Endodermal cell (in vitro differentiated cells): ENCODE results near the gene GGA1. TPM values are rescaled to one million over a fixed set of nuclear protein-coding genes. Genes with fewer than 3 reads are reported as not detected.

Source experiments
- DNase-seq: peaks from one replicate; pipeline ENCODE4 v3.0.0-alpha.2; 2017
- H3K27ac ChIP-seq: 2 replicates; pipeline ENCODE4 v1.5.1; 2013; ENCODE audit warnings: mild to moderate bottlenecking, low read depth, low read length, moderate library complexity
- H3K27me3 ChIP-seq: 2 replicates; pipeline ENCODE4 v1.6.1; 2013; ENCODE audit warnings: mild to moderate bottlenecking, low read length, moderate library complexity; ENCODE audit not compliant: insufficient read depth, control insufficient read depth, poor library complexity, severe bottlenecking
- H3K36me3 ChIP-seq: 2 replicates; pipeline ENCODE4 v1.7.0; 2013; ENCODE audit warnings: mild to moderate bottlenecking, low read length, moderate library complexity; ENCODE audit not compliant: control insufficient read depth, insufficient read depth
- H3K4me1 ChIP-seq: one replicate; pipeline ENCODE4 v1.7.0; 2013; ENCODE audit warnings: low read length; ENCODE audit not compliant: control insufficient read depth, insufficient read depth
- H3K4me3 ChIP-seq: 2 replicates; pipeline ENCODE4 v1.5.1; 2013; ENCODE audit warnings: mild to moderate bottlenecking, low read length, moderate library complexity
- H3K9ac ChIP-seq: 2 replicates; pipeline ENCODE4 v1.6.1; 2013; ENCODE audit warnings: mild to moderate bottlenecking, low read length, moderate library complexity; ENCODE audit not compliant: poor library complexity, severe bottlenecking; ENCODE audit errors: extremely low read depth
- H3K9me3 ChIP-seq: 2 replicates; pipeline ENCODE4 v1.6.1; 2013; ENCODE audit warnings: mild to moderate bottlenecking, low read length, moderate library complexity; ENCODE audit not compliant: control insufficient read depth
- H3K27ac Mint-ChIP-seq: 2 replicates; pipeline ENCODE4 v1.8.0; 2020; ENCODE audit warnings: mixed read lengths
- H3K27me3 Mint-ChIP-seq: 2 replicates; pipeline ENCODE4 v1.8.0; 2021; ENCODE audit warnings: mild to moderate bottlenecking, mixed read lengths; ENCODE audit not compliant: insufficient read depth
- H3K36me3 Mint-ChIP-seq: 2 replicates; pipeline ENCODE4 v1.8.0; 2020; ENCODE audit warnings: low read depth, mixed read lengths
- H3K4me1 Mint-ChIP-seq: 2 replicates; pipeline ENCODE4 v1.8.0; 2020; ENCODE audit warnings: mixed read lengths
- H3K4me3 Mint-ChIP-seq: 2 replicates; pipeline ENCODE4 v1.8.0; 2020; ENCODE audit warnings: mild to moderate bottlenecking, moderate library complexity, mixed read lengths
- H3K9me3 Mint-ChIP-seq: 2 replicates; pipeline ENCODE4 v1.8.0; 2020; ENCODE audit warnings: mild to moderate bottlenecking, mixed read lengths
- WGBS, 2 experiments: methylation state at CpG; one replicate each; pipeline versions ENCODE4 v1.1.5 to v1.1.7; 2013; ENCODE audit warnings: missing lambda C conversion rate in 2 of 2, mixed read lengths in 1 of 2; ENCODE audit not compliant: insufficient coverage in 1 of 2, insufficient read length in 1 of 2; 5-methylcytosine and 5-hydroxymethylcytosine counted together
- total RNA-seq, 2 donors: library from RNA; stranded (reverse); fragmentation: NEBNext Ultra II Directional in 1 of 2; extraction: Animal tissue kit (Norgen Biotek cat#: 25700) in 1 of 2; gene quantifications; 2 replicates in 1 of 2; 3 replicates in 1 of 2; pipeline ENCODE4 v1.2.1, GENCODE V29; 2021
- TF ChIP-seq, protein P1 (sequence below): fragments of 200-600 bp; sonication (generic); conservative IDR thresholded peaks from 2 replicates; pipeline ENCODE4 v1.5.0; 2021; ENCODE audit warnings: antibody characterized with exemption, mild to moderate bottlenecking

GGA1 gene
- total RNA-seq, 2 donors from 2014 or later: 87.5 TPM

DNA sequence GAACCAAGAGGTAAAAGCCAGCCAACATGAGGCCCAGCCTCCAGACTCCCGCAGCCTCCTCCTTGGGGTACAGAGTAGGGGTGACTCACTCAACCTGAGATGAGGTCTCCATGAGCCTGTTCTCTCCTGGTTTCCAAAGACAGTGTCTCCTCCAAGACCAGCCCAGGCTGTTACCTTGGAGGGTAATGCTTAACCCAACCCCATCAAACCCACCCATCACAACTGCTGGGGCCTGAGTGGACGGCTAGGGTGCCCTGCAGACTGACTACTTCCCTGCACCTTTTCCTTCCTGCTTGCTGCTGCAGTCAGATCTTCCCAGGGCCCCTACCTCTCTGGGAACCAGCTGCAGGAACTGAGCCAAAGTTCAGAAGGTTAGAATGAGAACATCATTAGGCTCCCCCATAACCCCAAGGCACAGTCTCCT, 72.4 kb downstream of the GGA1 start:
- H3K27me3 Mint-ChIP-seq: no peaks in the 10 kb centered on the region
- peaks cover 4% of the 10 kb centered on the region for H3K4me1 ChIP-seq
- no peaks in the 10 kb centered on the region for H3K36me3 ChIP-seq
- TF ChIP-seq, protein P1, sequence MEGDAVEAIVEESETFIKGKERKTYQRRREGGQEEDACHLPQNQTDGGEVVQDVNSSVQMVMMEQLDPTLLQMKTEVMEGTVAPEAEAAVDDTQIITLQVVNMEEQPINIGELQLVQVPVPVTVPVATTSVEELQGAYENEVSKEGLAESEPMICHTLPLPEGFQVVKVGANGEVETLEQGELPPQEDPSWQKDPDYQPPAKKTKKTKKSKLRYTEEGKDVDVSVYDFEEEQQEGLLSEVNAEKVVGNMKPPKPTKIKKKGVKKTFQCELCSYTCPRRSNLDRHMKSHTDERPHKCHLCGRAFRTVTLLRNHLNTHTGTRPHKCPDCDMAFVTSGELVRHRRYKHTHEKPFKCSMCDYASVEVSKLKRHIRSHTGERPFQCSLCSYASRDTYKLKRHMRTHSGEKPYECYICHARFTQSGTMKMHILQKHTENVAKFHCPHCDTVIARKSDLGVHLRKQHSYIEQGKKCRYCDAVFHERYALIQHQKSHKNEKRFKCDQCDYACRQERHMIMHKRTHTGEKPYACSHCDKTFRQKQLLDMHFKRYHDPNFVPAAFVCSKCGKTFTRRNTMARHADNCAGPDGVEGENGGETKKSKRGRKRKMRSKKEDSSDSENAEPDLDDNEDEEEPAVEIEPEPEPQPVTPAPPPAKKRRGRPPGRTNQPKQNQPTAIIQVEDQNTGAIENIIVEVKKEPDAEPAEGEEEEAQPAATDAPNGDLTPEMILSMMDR: no peak
- no peak overlapping the region for H3K4me3 Mint-ChIP-seq
- no peaks in the 10 kb centered on the region for H3K9me3 Mint-ChIP-seq
- no peak for DNase-seq
- H3K36me3 Mint-ChIP-seq: no peaks in the 10 kb centered on the region
- H3K9ac ChIP-seq: no peak overlapping the region
- H3K4me1 Mint-ChIP-seq: peaks cover 6% of the 10 kb centered on the region
- no peaks in the 10 kb centered on the region for H3K9me3 ChIP-seq
- H3K27me3 ChIP-seq: no peaks in the 10 kb centered on the region
- WGBS, 2 experiments: 91 to 100% methylated on average over 1 to 2 of the region's 2 CpGs
- no peak overlapping the region for H3K4me3 ChIP-seq
- H3K27ac ChIP-seq: no peak overlapping the region
- no peak overlapping the region for H3K27ac Mint-ChIP-seq

DNA sequence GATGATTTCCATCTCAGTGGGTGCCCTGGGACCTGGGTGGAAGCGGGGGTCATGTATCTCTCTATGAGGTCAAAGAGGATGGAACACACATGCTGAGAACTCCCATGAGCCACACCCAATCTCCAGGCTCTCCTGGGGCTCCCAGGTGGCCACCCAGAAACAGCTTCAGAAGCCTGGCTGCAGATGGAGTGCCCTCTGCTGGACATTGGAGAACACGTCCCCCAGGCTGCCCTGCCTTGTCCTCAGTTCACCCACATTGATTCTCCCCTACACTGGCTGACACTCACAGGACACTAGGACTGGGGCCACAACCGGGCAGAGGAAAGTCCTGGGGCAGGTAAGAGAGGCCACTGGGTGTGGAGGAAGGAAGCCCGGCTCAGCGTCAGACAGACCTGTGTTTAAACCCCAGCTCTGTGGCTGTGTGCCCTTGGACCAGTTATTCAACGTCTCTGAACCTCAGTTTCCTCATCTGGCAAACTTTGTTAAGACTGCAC, 73.0 kb downstream of the GGA1 start:
- Mint-ChIP-seq H3K4me3 (no peak overlapping the region), H3K9me3 (no peaks in the 10 kb centered on the region), H3K36me3 (no peaks in the 10 kb centered on the region), H3K4me1 (peaks cover 5% of the 10 kb centered on the region), H3K27ac (no peak overlapping the region), H3K27me3 (no peaks in the 10 kb centered on the region)
- Histone ChIP-seq H3K4me1 (no peaks in the 10 kb centered on the region), H3K9me3 (no peaks in the 10 kb centered on the region), H3K36me3 (no peaks in the 10 kb centered on the region), H3K9ac (no peak overlapping the region), H3K27ac (no peak overlapping the region), H3K4me3 (no peak overlapping the region), H3K27me3 (no peaks in the 10 kb centered on the region)
- DNase-seq: peak; percentile 92
- 38 to 47% methylated on average over 5 to 6 of the region's 6 CpGs for WGBS, 2 experiments
- TF ChIP-seq, protein P1: peak; percentile 92

Other genes starting within 250 kb of the GGA1 start
- gene ELFN2, start 181.4 kb upstream of the GGA1 start, total RNA-seq: under 1 TPM; 0.40 to 0.46 TPM
- 1 to 10 TPM; 1.9 to 6.6 TPM for gene MFNG, start 122.5 kb upstream of the GGA1 start, total RNA-seq
- 10 to 100 TPM; 20.3 to 24.4 TPM for gene CARD10, start 89.4 kb upstream of the GGA1 start, total RNA-seq
- 10 to 100 TPM; 45.0 to 45.1 TPM for gene CDC42EP1, start 48.4 kb upstream of the GGA1 start, total RNA-seq
- gene LGALS2, start 28.7 kb upstream of the GGA1 start, total RNA-seq: under 1 TPM in 1 of 2 donors, not detected in 1; 0.86 TPM
- 10 to 100 TPM; 37.7 to 38.6 TPM for gene SH3BP1, start 30.8 kb downstream of the GGA1 start, total RNA-seq
- gene PDXP, start 49.9 kb downstream of the GGA1 start, total RNA-seq: 10 to 100 TPM; 23.5 to 29.3 TPM
- 10 to 100 TPM; 10.4 to 16.0 TPM for gene LGALS1, start 66.8 kb downstream of the GGA1 start, total RNA-seq
- gene NOL12, start 77.5 kb downstream of the GGA1 start, total RNA-seq: 10 to 100 TPM; 21.9 to 26.8 TPM
- gene TRIOBP, start 88.2 kb downstream of the GGA1 start, total RNA-seq: 10 to 100 TPM; 74.7 to 82.2 TPM
- gene GCAT, start 199.1 kb downstream of the GGA1 start, total RNA-seq: 10 to 100 TPM; 22.2 to 26.2 TPM
- gene GALR3, start 214.5 kb downstream of the GGA1 start, total RNA-seq: under 1 TPM; 0.40 to 0.77 TPM
- gene ANKRD54, start 235.5 kb downstream of the GGA1 start, total RNA-seq: 10 to 100 TPM; 14.1 to 14.3 TPM
- 100 to 1,000 TPM; 469 to 541 TPM for gene EIF3L, start 240.6 kb downstream of the GGA1 start, total RNA-seq